Measurements from ENCODE around the gene TENT4B.

GRCh38 chr16:50121721-50122445, 31.2 kb upstream of the TENT4B start:
- TF ChIP-seq EZH2 (IDR thresholded peaks at IDR 0.05) (no peak), POLR2AphosphoS5 (IDR thresholded peaks at IDR 0.05; ENCODE audit: borderline replicate concordance, low read depth, low read length) (no peak), FOXP2 (optimal IDR thresholded peaks at IDR 0.05; ENCODE audit: control extremely low read depth, extremely low read length, insufficient read depth) (no peak)
